HG03060 (cell line): Measurements from ENCODE around the gene PDE7B.
"Not testable (repeated sequence)": the region's sequence is repeated elsewhere in the genome, so short reads cannot be mapped to it uniquely, and the experiment has no call there.

Experiments used
- ATAC-seq: cut with Tn5 transposase; IDR thresholded peaks from one replicate; pipeline ENCODE4 v1.9.1; 2021; ENCODE audit warnings: low read depth, moderate number of reproducible peaks; ENCODE audit not compliant: unreplicated experiment

The PDE7B gene

GRCh38 chr6:136090929-136091328, 239.4 kb downstream of the PDE7B start:
- no peak for ATAC-seq

DNA sequence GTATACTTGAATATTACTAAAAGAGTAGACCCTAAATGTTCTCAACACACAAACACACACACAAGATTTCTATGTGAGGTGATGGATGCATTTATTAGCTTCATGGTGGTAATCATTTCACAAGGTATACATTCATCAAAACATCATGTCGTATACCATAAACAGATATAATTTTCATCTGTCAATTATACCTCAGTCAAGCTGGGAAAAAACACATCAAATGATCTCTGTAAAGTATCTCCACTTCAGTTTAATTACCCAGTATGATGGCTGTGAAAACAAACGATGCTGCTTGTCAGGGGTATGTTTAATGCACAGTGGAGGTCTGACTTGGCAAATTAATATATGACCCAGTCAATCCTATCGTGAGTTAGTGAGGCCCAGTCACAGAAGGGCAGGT, 241.4 kb downstream of the PDE7B start:
- no peak for ATAC-seq

GRCh38 chr6:136093835-136094234, 242.3 kb downstream of the PDE7B start:
- ATAC-seq: no peak

GRCh38 chr6:136094812-136095211, 243.3 kb downstream of the PDE7B start:
- no peak for ATAC-seq

DNA sequence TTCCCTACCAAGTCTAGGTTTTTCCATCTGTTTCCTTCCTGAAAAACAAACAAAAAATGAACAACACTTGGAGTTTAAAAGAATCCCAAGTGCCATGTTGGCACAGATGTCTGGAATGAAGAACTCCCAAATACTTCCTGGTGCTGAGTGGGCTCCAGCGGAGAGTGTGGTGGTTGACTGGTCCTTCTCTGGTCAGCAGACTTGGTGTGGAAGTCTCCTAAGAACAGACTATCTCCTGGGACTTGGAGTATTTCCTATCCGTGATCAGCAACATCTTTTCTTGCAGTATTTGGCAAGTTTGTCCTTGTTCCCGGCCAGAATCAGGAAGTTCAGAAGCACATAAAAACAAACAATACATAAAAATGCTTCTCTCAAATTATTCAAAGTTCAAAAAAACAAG, 244.5 kb downstream of the PDE7B start:
- ATAC-seq: no peak

DNA sequence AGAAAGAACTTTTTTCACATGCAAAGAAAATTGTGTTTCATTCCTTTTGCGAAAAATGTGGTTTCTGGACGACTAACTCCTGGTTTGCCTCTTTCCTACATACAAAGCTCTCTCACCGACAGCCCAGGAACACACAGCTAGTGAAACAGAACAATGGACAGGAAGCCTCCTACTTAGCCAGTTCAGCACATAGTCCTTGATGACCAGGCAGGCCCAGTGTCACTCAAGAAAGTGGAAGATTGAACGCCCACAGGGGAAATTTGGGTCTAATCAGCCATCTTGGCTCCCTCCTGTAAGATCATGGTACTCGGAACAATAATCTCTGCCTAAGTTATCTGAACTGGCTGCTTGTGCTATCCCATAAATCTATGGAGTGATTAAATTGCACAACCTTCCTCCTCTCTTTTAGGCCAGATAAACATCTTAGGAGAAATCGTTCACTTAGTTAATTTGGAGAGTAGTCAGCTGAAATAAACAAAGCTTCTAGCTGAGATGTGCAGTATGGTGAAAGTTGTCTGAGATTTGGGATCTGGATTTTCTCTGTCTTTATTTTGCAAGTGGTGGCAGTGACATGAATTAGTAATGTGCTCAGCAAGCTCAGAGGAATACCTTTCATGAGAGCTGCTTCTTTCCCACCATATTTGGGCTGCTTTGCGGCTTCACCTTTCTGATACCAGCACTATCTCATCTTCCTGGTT, 251.6 kb downstream of the PDE7B start:
- ATAC-seq: no peak

- ATAC-seq: no peak
Measured at GRCh38 chr6:136103763-136104311, 252.3 kb downstream of the PDE7B start.

DNA sequence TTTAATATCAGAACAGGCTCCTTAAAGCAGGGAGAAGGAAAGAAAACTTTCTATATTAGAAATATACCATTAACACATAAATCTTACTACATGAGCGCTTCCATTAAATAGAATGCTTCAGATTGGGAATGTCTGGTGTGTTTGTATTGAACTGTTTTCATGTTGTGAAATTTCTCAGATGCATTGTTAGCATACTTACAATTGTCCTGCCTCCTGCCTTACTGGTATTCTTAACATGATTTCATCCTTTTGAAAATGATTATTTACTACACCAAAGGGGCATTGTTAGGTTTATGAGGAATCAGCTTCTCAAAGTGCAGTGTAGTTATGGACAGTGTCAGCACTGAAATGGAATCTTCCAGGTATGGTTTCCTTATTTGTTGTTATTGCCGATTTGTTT, 253.1 kb downstream of the PDE7B start:
- no peak for ATAC-seq

DNA sequence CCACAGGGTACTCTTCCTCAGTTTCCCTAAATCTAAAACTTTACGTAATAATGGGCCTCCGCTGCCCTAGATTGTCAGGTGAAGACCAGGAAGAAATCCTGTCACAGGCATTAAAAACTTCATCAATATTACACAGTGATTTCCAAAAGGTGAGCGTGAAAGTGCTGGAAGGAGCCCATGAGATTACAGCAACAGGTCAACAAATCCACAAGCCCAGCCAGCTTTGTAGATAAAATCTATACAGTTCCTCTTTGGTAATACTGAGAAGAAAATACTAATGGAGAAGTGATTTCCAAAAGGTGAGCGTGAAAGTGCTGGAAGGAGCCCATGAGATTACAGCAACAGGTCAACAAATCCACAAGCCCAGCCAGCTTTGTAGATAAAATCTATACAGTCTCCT, 254.3 kb downstream of the PDE7B start:
- ATAC-seq: not testable (repeated sequence)

GRCh38 chr6:136108361-136108945, 257.0 kb downstream of the PDE7B start:
- no peak for ATAC-seq

DNA sequence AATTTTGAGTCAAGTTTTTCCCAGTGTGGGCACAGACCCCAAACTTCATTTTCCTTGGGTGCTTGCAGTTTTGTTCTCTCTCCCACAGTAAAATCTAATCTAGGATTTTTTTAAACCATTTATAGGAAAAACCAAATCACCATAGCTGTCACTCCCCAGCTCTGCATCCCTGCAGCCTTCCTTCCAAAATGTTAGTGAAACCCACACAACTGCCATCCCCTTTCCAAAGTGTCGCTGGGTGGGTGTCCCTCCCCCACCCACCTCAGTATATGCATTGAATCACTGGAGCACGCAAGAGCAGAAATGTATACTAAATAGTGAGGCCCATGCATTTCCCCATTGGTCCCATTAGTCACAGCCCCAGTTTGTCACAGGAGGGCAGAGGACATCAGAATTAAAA, 260.3 kb downstream of the PDE7B start:
- no peak for ATAC-seq

DNA sequence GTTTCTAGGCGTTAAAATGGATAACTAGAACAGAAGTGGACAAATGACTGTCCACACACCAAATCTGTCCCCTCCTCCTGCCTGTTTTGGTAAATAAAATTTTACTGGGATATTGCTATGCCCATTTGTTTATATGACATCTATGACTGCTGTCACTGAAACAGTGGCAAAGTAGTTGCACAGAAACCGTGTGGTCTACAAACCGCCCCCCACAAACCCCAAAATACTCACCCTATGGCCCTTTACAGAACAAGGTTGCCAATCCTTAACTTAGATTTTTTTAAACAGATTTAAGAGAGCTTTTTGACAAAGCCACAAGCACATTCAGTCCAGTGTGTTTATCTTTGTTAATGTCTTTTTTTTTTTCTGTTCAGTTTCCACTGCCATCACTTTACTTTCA, 260.8 kb downstream of the PDE7B start:
- no peak for ATAC-seq

DNA sequence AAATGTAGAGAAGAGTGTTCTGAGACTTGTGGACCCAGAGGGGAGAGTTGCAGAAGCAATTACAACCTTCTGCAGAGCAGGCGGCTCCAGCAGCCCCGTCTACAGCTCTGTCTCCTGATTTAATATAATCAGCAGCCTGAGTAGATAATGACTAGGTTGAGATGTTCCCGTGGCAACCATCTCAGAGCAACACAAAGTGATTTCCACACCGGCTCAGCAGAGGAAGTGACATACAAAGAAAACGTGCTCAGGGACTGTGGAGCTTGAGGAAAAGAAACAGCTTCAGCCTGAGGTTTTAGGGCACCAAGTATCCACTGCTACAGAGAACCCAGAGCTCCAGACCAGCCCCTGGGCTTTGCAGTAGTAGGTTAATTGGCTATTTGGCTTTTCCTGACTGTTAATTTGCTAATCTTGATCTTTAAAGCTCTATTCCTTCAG, 262.3 kb downstream of the PDE7B start:
- ATAC-seq: no peak

GRCh38 chr6:136114661-136115060, 263.2 kb downstream of the PDE7B start:
- no peak for ATAC-seq

DNA sequence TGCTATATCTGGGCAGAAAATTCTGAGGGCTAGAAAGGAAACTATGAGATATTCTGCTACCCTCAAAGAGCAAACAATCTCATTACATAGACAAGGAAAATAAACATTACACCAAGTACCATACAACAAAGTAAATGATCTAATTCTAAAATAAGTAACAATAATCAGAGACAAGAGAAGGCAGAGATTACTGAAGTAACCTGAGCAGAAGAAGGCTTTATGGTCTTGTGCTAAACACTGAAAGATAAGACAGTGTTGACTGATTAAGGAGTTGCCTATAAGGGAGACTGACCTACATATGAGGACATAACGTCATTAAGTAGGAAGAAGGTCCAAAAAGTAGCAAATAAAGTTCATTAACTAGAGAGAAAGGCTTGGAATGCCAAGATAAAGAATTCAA, 264.4 kb downstream of the PDE7B start:
- no peak for ATAC-seq

GRCh38 chr6:136117081-136117480, 265.6 kb downstream of the PDE7B start:
- ATAC-seq: no peak

DNA sequence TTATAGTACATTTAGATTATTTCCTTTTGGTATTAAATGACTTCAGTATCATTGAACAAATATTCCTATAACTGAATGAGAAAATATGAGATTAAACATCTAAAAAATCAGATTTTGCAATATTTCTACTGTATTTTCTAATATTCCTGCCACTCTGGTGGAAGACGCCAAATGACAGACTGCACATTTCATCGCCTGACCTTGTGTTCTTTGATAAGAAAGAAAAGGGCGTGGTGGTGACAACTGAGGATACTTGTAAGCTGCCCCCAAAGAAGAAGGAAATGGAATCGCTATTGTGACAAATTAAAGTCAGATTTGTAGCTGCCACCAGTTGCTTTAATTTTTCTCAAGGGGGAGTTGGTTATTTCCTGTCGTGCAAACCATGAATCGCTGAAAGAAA, 267.3 kb downstream of the PDE7B start:
- no peak for ATAC-seq

GRCh38 chr6:136123468-136123867, 272.0 kb downstream of the PDE7B start:
- no peak for ATAC-seq

GRCh38 chr6:136125585-136125984, 274.1 kb downstream of the PDE7B start:
- no peak for ATAC-seq

- ATAC-seq: no peak
Measured at GRCh38 chr6:136127873-136128272, 276.4 kb downstream of the PDE7B start.

DNA sequence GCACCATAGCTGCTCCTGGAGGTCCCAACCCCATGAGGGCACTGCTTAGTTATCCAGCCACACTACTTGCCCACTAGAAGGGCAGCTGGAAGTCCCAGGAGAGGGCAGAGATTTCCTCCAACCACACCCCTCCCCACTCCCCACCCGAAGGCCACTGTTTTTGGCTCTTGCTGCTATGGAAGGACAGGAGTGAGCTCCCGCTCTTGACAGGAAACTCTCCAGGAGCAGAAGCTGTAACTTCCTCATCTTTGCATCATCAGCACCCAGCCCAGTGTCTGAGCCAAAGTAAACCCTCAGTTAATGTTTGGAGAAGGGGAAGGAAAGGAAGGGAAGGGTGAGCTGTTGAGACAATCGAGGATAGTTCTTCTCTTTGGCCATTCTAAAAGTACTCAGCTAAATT, 277.9 kb downstream of the PDE7B start:
- ATAC-seq: no peak

DNA sequence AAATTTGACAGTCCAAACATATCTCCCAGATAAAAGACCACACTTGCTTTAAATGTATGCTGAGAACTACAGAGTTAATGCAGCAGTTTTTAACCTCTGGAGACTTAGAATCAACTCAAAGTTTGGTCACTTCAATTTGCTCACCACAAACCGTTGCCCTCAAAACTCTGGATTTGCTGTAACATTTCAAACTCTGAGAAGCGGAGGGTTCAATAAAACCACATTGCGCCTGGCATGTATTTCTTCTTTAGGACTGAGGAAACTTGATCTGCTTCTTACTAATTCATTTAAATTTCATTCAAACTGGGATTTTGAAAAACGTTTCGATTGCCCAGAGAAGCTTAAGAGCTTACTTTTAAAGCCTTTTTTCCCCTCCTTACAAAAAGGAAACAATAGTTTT, 282.8 kb downstream of the PDE7B start:
- ATAC-seq: no peak
